GM12865 (cell line): ENCODE results near the gene PRXL2A.
"Not testable (repeated sequence)": the region's sequence is repeated elsewhere in the genome, so short reads cannot be mapped to it uniquely, and the experiment has no call there.

ENCODE experiments used
- DNase-seq: peaks from one replicate; pipeline ENCODE4 v3.0.0; 2010; ENCODE audit warnings: low read depth
- H3K4me3 ChIP-seq: 2 replicates; pipeline ENCODE4 v1.5.1; 2011; ENCODE audit warnings: mild to moderate bottlenecking, low read depth, low read length, control low read depth
- CTCF ChIP-seq: IDR thresholded peaks from 2 replicates; pipeline ENCODE4 v1.5.1; 2011; ENCODE audit warnings: low read length, control low read depth, low read depth, inconsistent platforms; ENCODE audit not compliant: insufficient read depth; ENCODE audit errors: missing control alignments

PRXL2A gene

GRCh38 chr10:80476685-80477084, 68.3 kb downstream of the PRXL2A start:
- H3K4me3 ChIP-seq: no peak overlapping the region
- no peak for TF ChIP-seq CTCF
- DNase-seq: no peak

DNA sequence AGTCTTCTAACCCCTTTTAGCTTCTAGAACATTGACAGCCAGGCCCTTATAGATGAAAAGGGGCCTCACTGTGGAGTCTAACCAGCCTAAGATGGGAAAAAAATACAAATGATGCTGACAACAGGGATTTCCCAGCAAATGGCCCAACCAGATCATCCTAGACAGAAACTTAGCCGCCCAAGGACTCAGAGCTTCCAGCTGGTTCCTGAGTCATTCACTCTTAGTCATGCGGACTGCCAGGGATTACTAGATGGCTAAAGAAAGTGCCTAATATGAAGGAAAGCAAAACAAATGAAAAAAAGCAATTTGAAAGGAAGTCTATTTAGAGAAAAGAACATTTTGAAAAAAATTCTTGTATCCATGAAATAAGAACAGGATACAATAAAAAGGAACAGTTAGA, 69.5 kb downstream of the PRXL2A start:
- TF ChIP-seq CTCF: no peak
- no peak for DNase-seq

GRCh38 chr10:80480373-80480772, 72.0 kb downstream of the PRXL2A start:
- H3K4me3 ChIP-seq, DNase-seq: not testable (repeated sequence)

More for the DNA sequence above, 69.5 kb downstream of the PRXL2A start:
- H3K4me3 ChIP-seq: no peak overlapping the region

DNA sequence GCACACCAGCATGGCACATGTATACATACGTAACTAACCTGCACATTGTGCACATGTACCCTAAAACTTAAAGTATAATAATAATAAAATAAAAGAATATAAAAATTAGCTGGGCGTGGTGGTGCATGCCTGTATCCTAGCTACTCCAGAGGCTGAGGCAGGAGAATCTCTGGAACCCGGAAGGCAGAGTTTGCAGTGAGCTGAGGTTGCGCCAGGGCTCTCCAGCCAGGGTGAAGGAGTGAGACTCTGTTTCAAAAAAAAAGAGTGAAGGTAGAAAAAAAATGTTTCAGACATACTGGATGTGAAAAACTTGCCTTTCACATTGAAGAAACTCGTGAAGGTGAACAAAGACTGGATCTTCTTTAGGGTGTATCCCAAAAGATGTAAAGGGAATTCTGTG, 72.5 kb downstream of the PRXL2A start:
- no peak for DNase-seq
- TF ChIP-seq CTCF: no peak
- no peak overlapping the region for H3K4me3 ChIP-seq

GRCh38 chr10:80484243-80484642, 75.9 kb downstream of the PRXL2A start:
- DNase-seq: no peak
- no peak for TF ChIP-seq CTCF
- H3K4me3 ChIP-seq: no peak overlapping the region

GRCh38 chr10:80484676-80485075, 76.3 kb downstream of the PRXL2A start:
- no peak overlapping the region for H3K4me3 ChIP-seq
- DNase-seq: no peak
- no peak for TF ChIP-seq CTCF

- H3K4me3 ChIP-seq: no peak overlapping the region
- TF ChIP-seq CTCF: no peak
- DNase-seq: no peak
These were observed 77.0 kb downstream of the PRXL2A start for GRCh38 chr10:80485076-80485945.
